ENCODE data around the gene BTF3.
"Not testable (repeated sequence)": the region's sequence is repeated elsewhere in the genome, so short reads cannot be mapped to it uniquely, and the experiment has no call there.

The BTF3 gene

DNA sequence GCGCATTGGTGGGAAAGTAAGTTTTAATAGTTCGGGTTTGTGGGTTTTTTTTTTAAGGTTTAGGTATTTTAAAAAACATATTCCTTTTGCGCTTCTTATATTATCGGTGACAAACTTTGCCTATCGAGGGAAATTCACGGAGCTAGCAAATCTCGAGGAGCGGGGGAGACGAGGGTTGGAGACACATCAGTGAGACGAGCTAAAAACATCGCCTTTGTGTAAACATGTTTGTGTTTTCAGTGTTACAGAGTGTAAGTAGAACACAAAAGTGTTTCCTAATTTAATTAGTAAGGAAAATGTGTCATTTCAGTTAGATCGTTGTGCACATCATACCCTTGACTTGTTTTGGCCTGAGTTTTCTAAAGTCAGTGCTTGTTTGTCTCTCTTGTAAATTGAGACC, 945 bp downstream of the BTF3 start:
- POLR2A ChIA-PET: interaction anchor here (1.0 to 3.6 kb wide), 10 partner anchors 8 to 314 kb away, joined by 3 to 14 read pairs (median 7); partner anchors contain the start of genes ANKRA2, FOXD1 and UTP15
- CTCF ChIA-PET: interaction anchor here (0.6 to 1.3 kb wide), 2 partner anchors 44 to 62 kb away, joined by 3 read pairs; no protein-coding TSS in a partner anchor
- TF ChIP-seq TARDBP (IDR thresholded peaks at IDR 0.05) (no peak), FOXK2 (IDR thresholded peaks at IDR 0.05) (no peak), L3MBTL2 (conservative IDR thresholded peaks at IDR 0.05) (no peak), ZNF384 (IDR thresholded peaks at IDR 0.05) (no peak), SUZ12 (IDR thresholded peaks at IDR 0.05) (no peak)
- no peak for DNase-seq (ENCODE audit: extremely low spot score)

GRCh38 chr5:73499756-73500155, 1.5 kb downstream of the BTF3 start:
- ChIA-PET CTCF (interaction anchor here (1.0 kb wide), 1 partner anchor 49 kb away, joined by 3 read pairs; no protein-coding TSS in a partner anchor), POLR2A (interaction anchor here (1.2 to 3.6 kb wide), 5 partner anchors 11 to 313 kb away, joined by 3 to 14 read pairs (median 7); partner anchors contain the start of genes ANKRA2, FOXD1 and UTP15)
- TF ChIP-seq FOXM1 (IDR thresholded peaks at IDR 0.05; ENCODE audit: borderline replicate concordance) (no peak), BHLHE40 (IDR thresholded peaks at IDR 0.05; ENCODE audit: borderline replicate concordance) (no peak), L3MBTL2 (conservative IDR thresholded peaks at IDR 0.05) (no peak), PKNOX1 (IDR thresholded peaks at IDR 0.05) (no peak), FOXA1 (IDR thresholded peaks at IDR 0.05) (no peak), SP1 (IDR thresholded peaks at IDR 0.05) (no peak), ELF4 (IDR thresholded peaks at IDR 0.05) (no peak), LEF1 (IDR thresholded peaks at IDR 0.05; ENCODE audit: borderline replicate concordance) (no peak), TARDBP (IDR thresholded peaks at IDR 0.05) (no peak), HDGF (IDR thresholded peaks at IDR 0.05; ENCODE audit: borderline replicate concordance) (no peak), ARNT (IDR thresholded peaks at IDR 0.05) (no peak), NFRKB (IDR thresholded peaks at IDR 0.05) (no peak), CTBP1 (IDR thresholded peaks at IDR 0.05; ENCODE audit: borderline replicate concordance) (no peak)
- no peak for DNase-seq (ENCODE audit: extremely low spot score)

- TF ChIP-seq SP1 (IDR thresholded peaks at IDR 0.05): no peak
- no peak for TF ChIP-seq FOXK2 (IDR thresholded peaks at IDR 0.05)
- no peak for TF ChIP-seq TARDBP (IDR thresholded peaks at IDR 0.05)
- TF ChIP-seq ARNT (IDR thresholded peaks at IDR 0.05): no peak
- TF ChIP-seq ZNF384 (IDR thresholded peaks at IDR 0.05): no peak
- no peak for TF ChIP-seq LEF1 (IDR thresholded peaks at IDR 0.05; ENCODE audit: borderline replicate concordance)
- TF ChIP-seq L3MBTL2 (conservative IDR thresholded peaks at IDR 0.05): no peak
- no peak for TF ChIP-seq FOXA1 (IDR thresholded peaks at IDR 0.05)
- no peak for TF ChIP-seq FOXM1 (IDR thresholded peaks at IDR 0.05; ENCODE audit: borderline replicate concordance)
- TF ChIP-seq CTBP1 (IDR thresholded peaks at IDR 0.05; ENCODE audit: borderline replicate concordance): no peak
- no peak for TF ChIP-seq NFRKB (IDR thresholded peaks at IDR 0.05)
- TF ChIP-seq PKNOX1 (IDR thresholded peaks at IDR 0.05): no peak
- no peak for TF ChIP-seq SUZ12 (IDR thresholded peaks at IDR 0.05)
- TF ChIP-seq HDGF (IDR thresholded peaks at IDR 0.05; ENCODE audit: borderline replicate concordance): no peak
- POLR2A ChIA-PET: no interaction called here
- DNase-seq (ENCODE audit: extremely low spot score): no peak
- CTCF ChIA-PET: no interaction called here
Observed at GRCh38 chr5:73501406-73501805, 3.2 kb downstream of the BTF3 start.

DNA sequence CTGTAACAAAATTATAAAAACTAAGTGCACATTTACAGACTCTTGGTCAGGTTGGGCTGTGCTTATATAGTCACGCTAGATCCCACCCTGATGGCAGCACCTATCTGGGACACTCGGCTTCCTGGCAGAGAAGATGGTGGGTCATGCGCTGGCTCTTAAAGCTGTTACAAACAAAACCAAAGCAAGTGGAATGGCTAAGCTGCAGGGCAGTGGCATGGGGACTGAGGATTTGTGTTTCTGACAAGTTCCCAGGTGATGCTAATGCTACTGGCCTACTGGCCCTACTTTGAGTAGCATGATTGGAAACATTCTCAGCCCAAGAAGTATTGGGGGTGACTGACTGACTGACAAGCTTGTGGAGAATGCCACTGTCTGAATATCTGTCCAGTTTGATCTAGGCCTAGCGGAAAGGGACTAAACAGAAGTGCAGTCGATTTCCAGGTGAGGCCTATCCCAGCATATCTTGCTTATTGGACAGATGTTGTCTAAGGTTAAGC, 8.3 kb downstream of the BTF3 start:
- ChIA-PET POLR2A (interaction anchor here (1.2 to 2.1 kb wide), 2 partner anchors 8 to 10 kb away, joined by 3 to 9 read pairs; partner anchors contain the start of gene BTF3), CTCF (interaction anchor here (0.5 kb wide), 1 partner anchor 290 kb away, joined by 3 read pairs; no protein-coding TSS in a partner anchor)
- no peak for TF ChIP-seq SP1 (IDR thresholded peaks at IDR 0.05)
- TF ChIP-seq FOXM1 (IDR thresholded peaks at IDR 0.05; ENCODE audit: borderline replicate concordance): no peak
- TF ChIP-seq LEF1 (IDR thresholded peaks at IDR 0.05; ENCODE audit: borderline replicate concordance): no peak
- no peak for TF ChIP-seq TARDBP (IDR thresholded peaks at IDR 0.05)

DNA sequence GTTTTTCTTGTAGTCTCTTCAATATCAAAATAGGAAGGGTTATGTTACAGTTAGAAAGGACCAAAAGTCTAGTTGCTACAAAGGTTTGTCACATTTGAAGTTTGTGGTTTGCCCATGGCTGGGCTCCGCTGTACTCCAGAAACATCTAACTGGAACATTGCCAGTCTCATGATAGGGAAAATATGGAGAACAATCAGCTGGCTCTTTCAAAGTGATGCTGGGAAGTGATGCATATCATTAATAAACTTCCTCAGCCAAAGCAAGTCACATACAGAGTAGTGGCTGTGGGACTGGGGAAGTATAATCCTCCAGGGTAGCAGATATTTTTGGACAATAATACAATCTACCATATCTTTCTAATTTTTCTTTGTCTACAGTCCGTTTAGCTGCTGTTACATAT, 8.8 kb downstream of the BTF3 start:
- no peak for TF ChIP-seq BHLHE40 (IDR thresholded peaks at IDR 0.05; ENCODE audit: borderline replicate concordance)
- no peak for TF ChIP-seq NFRKB (IDR thresholded peaks at IDR 0.05)
- CTCF ChIA-PET: no interaction called here
- POLR2A ChIA-PET: interaction anchor here (1.2 to 2.1 kb wide), 2 partner anchors 9 to 11 kb away, joined by 3 to 9 read pairs; partner anchors contain the start of gene BTF3
- no peak for DNase-seq (ENCODE audit: extremely low spot score)

More for the DNA sequence above, 8.3 kb downstream of the BTF3 start:
- no peak for DNase-seq (ENCODE audit: extremely low spot score)

DNA sequence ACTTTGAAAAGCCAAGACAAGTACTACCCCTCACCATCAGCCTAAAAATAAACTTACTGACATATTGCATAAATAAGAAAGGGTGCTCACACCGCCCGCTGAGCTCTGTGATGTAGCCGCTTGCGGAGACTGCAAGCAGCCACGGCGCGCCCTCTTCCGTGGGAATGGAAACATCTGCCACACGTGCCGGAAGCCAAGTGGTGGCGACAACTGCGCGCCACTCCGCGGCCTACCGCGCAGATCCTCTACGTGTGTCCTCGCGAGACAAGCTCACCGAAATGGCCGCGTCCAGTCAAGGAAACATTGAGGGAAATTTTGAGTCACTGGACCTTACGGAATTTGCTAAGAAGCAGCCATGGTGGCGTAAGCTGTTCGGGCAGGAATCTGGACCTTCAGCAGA, 10.3 kb downstream of the BTF3 start:
- CTCF ChIA-PET; DNase-seq (ENCODE audit: extremely low spot score); POLR2A ChIA-PET: not testable (repeated sequence)

- TF ChIP-seq ELF4 (IDR thresholded peaks at IDR 0.05) (no peak), FOXK2 (IDR thresholded peaks at IDR 0.05) (no peak), NFRKB (IDR thresholded peaks at IDR 0.05) (no peak), L3MBTL2 (conservative IDR thresholded peaks at IDR 0.05) (no peak), SUZ12 (IDR thresholded peaks at IDR 0.05) (no peak), FOXA1 (IDR thresholded peaks at IDR 0.05) (no peak), LEF1 (IDR thresholded peaks at IDR 0.05; ENCODE audit: borderline replicate concordance) (no peak), FOXM1 (IDR thresholded peaks at IDR 0.05; ENCODE audit: borderline replicate concordance) (no peak), HDGF (IDR thresholded peaks at IDR 0.05; ENCODE audit: borderline replicate concordance) (no peak), TARDBP (IDR thresholded peaks at IDR 0.05) (no peak), BHLHE40 (IDR thresholded peaks at IDR 0.05; ENCODE audit: borderline replicate concordance) (no peak), SP1 (IDR thresholded peaks at IDR 0.05) (no peak), ZNF384 (IDR thresholded peaks at IDR 0.05) (no peak), ARNT (IDR thresholded peaks at IDR 0.05) (no peak), PKNOX1 (IDR thresholded peaks at IDR 0.05) (no peak)
- DNase-seq (ENCODE audit: extremely low spot score): no peak
- CTCF ChIA-PET: interaction anchor here (0.6 kb wide), 1 partner anchor 209 kb away, joined by 4 read pairs; no protein-coding TSS in a partner anchor
- POLR2A ChIA-PET: interaction anchor here (1.4 kb wide), 1 partner anchor 16 kb away, joined by 4 read pairs; the partner anchor contains the start of gene BTF3
Observed at GRCh38 chr5:73513996-73514395, 15.8 kb downstream of the BTF3 start.
